Adrenal gland (tissue), 5 donors: Measurements from ENCODE around the gene VAPA.
"Not testable (repeated sequence)": the region's sequence is repeated elsewhere in the genome, so short reads cannot be mapped to it uniquely, and the experiment has no call there.

Source experiments
- CTCF ChIP-seq, 6 experiments: fragments of 450-650 bp in 4 of 6; fragments of 200-600 bp in 2 of 6; sonication (generic) in 1 of 6; IDR thresholded peaks; 1 replicate in 5 of 6; 2 replicates in 1 of 6; pipeline versions ENCODE4 v1.5.1 to v1.8.0; 2016 to 2021; ENCODE audit warnings: antibody characterized with exemption in 6 of 6, mild to moderate bottlenecking in 2 of 6, moderate library complexity in 1 of 6
- POLR2A ChIP-seq, 2 donors: fragments of 450-650 bp; IDR thresholded peaks; one replicate each; pipeline ENCODE4 v1.6.1; 2017; ENCODE audit warnings: antibody characterized with exemption in 2 of 2, mild to moderate bottlenecking in 2 of 2, moderate library complexity in 1 of 2
- donor health status: DM: no; HTN: no; CAD: no.

- not testable (repeated sequence) for TF ChIP-seq POLR2A, CTCF (IDR thresholded peaks at IDR 0.05)
These were observed 16.0 kb upstream of the VAPA start for GRCh38 chr18:9897787-9898291.
